ENCODE measurements around the gene IPO4.
A peak's percentile ranks its signal among the peaks of the same experiment; 100 is the strongest.

Gene IPO4

GRCh38 chr14:24188251-24189058 lies at the start of gene IPO4 (continued):
- TF ChIP-seq ZNF518A (tag by site-specific recombination; conservative IDR thresholded peaks at IDR 0.05; ENCODE audit: low read depth) (peak; percentile 93), GLIS2 (tag by site-specific recombination; IDR thresholded peaks at IDR 0.05) (peak; percentile 81), PRDM6 (tag by site-specific recombination; IDR thresholded peaks at IDR 0.05) (0 out of 2 replicates have a peak, but pooled peaks have one; percentile 15), PRDM2 (tag by site-specific recombination; IDR thresholded peaks at IDR 0.05; ENCODE audit: borderline replicate concordance) (no peak), ZNF426 (tag by site-specific recombination; IDR thresholded peaks at IDR 0.05) (no peak), SCRT2 (tag by site-specific recombination; IDR thresholded peaks at IDR 0.05) (no peak), ZNF600 (tag by site-specific recombination; IDR thresholded peaks at IDR 0.05) (peak; percentile 86), ZNF174 (tag by site-specific recombination; IDR thresholded peaks at IDR 0.05) (no peak), TCF7L2 (IDR thresholded peaks at IDR 0.05; ENCODE audit: borderline replicate concordance, low read depth, low read length) (no peak), ZSCAN4 (tag by site-specific recombination; IDR thresholded peaks at IDR 0.05) (no peak; the same call in 1 of the 2 replicates), ZBTB20 (tag by site-specific recombination; IDR thresholded peaks at IDR 0.05) (peak; percentile 55; the same call in 1 of the 2 replicates), ZNF529 (tag by site-specific recombination; IDR thresholded peaks at IDR 0.05; ENCODE audit: insufficient replicate concordance) (no peak), OSR2 (tag by site-specific recombination; IDR thresholded peaks at IDR 0.05) (peak; percentile 99), ZNF324 (tag by site-specific recombination; IDR thresholded peaks at IDR 0.05) (peak; percentile 96), ZNF473 (tag by site-specific recombination; IDR thresholded peaks at IDR 0.05) (no peak), ZNF548 (tag by site-specific recombination; IDR thresholded peaks at IDR 0.05) (no peak), ZNF544 (tag by site-specific recombination; IDR thresholded peaks at IDR 0.05) (no peak), ZNF629 (tag by site-specific recombination; IDR thresholded peaks at IDR 0.05) (peak; percentile 89), ZNF394 (tag by site-specific recombination; IDR thresholded peaks at IDR 0.05; ENCODE audit: borderline replicate concordance) (peak; percentile 77; the same call in 1 of the 2 replicates), ZNF561 (tag by site-specific recombination; IDR thresholded peaks at IDR 0.05; ENCODE audit: borderline replicate concordance) (peak; percentile 97), ZNF639 (tag by site-specific recombination; IDR thresholded peaks at IDR 0.05) (peak; percentile 99)
